Esophagus squamous epithelium (tissue), 4 donors: Measurements from ENCODE around the gene SELENBP1.

Experiments
- CTCF ChIP-seq, 6 experiments: fragments of 450-650 bp in 4 of 6; fragments of 200-600 bp in 2 of 6; sonication (generic) in 2 of 6; IDR thresholded peaks; one replicate each; pipeline ENCODE4 v1.5.1; 2016 to 2019; ENCODE audit warnings: antibody characterized with exemption in 6 of 6, mild to moderate bottlenecking in 4 of 6, moderate library complexity in 4 of 6
- POLR2A ChIP-seq, 4 donors: fragments of 450-650 bp; IDR thresholded peaks; one replicate each; pipeline ENCODE4 v1.6.1; 2017; ENCODE audit warnings: antibody characterized with exemption in 4 of 4, mild to moderate bottlenecking in 4 of 4, moderate library complexity in 3 of 4

DNA sequence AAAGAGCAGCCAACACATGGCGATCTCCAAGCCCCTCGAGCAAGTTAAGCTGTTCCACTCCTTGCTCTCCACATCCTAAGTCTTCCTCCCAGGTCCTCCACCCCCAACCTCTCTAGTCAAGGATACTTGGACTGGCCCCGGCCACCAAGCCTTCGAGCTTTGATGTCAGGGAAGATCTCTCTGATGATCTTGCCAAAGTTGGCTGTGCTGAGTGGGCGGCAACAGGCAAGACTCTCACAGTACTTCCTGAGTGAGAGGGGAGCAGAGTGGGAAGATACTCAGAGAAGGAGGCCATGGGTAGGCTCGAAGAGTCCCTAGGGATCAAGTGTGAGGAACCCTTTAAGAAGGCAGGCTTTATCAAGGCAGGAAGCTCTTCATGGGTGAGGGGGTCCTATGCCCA, 28.2 kb downstream of the SELENBP1 start:
- TF ChIP-seq POLR2A (IDR thresholded peaks at IDR 0.05) (no peak), CTCF (IDR thresholded peaks at IDR 0.05) (no peak)
